Hematopoietic multipotent progenitor cell treated with erythropoietin and hydrocortisone succinate and interleukin-3 and kit ligand, for 6 days (in vitro differentiated cells): Measurements from ENCODE around the gene U2AF1L4.
A peak's percentile ranks its signal among the peaks of the same experiment; 100 is the strongest.

ENCODE experiments used
- DNase-seq: peaks from one replicate; pipeline ENCODE4 v3.0.0-alpha.2; 2015

U2AF1L4 gene

DNA sequence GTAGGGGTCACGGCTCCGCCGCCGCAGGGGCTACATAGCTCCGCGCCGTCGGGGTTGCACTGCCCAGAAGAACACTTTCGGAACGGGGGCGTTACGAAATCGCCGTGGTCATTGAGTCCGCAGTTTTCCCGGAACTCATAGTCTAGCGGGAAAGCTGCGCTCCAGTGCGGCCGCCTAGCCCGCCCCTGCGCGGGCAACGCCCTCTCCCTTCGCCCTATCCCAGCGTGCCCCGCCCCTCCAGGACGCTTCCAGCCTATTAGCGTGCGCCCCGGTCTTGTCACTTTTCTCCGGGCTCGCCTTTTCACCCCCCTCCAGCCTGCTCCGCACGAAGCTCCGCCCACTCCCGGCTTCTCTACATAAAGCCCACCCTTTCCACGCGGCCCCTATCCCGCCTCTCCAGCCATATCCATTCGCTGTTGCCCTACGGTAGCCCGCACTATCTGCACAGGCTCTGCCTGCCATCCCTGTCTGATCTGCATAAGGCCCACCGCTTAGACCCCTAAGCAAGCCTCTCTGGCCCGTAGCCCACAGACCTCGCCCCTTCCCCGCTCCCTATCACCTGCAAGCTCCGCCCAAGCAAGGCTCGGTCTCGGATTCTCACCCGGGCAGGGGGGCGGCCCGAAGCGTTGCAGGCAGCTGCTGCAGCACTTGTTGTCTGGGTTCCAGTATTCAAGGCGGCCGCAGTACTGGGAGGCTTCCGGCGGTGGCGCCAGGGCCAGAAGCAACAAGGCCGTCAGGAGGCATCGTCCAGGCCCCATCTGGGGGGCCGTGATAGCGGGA lies 4.6 kb downstream of the U2AF1L4 start:
- DNase-seq, result peak; percentile 100

DNA sequence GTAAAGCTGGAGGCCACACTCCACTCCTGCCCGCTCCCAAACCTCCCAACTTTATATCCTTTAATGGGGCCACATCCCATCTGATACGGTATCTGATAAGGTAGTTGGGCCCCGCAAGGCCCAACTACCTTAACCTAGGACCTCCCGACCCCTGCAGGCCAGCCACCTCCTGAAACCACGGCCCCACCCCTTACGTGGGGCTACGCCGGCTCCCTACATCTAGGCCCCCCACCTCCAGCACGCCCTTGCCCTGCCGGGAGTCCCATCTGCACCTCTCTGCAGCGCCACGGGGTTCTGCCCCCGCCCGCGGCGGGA lies 5.2 kb downstream of the U2AF1L4 start:
- DNase-seq, result no peak

DNA sequence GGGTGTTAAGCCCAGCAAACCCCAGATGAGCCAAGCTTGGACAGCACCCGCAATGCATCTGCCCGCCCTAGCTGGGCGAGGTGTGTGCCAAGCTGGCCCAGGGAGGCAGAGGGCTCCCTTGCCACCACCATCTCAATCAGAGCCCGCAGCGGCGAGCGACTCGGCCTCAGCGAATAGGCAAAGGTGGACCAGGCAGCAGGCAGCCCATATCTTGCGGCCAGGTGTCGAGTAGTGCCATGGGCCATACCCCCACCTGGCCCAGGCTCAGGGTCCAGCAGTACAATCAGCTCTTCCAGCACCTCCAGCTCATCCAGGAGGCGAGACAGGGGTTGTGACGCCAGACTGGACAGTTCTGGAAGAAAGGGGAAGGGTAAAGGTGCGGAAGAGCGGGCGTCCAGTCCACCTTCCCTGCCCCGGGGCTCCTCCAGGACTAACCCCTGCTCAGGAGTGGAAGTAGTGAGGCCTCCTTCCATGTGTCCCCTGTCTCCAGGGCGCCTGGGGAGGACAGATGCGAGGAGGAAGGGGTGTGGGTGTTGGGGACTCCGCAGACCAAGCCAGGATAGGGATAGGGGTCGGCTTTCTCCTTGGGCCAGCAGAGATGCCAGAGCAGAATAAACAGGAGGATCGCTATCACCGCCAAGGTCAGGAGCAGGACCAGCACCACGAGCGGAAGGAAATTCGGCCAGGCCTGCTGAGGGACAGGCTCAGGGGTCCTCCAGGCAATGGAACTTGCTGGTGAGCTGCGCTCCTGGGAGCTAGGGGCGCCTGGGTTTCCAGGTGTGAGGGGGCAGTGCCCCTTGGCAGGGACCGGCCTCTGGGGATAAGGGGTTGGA lies 5.7 kb downstream of the U2AF1L4 start:
- no peak for DNase-seq

DNA sequence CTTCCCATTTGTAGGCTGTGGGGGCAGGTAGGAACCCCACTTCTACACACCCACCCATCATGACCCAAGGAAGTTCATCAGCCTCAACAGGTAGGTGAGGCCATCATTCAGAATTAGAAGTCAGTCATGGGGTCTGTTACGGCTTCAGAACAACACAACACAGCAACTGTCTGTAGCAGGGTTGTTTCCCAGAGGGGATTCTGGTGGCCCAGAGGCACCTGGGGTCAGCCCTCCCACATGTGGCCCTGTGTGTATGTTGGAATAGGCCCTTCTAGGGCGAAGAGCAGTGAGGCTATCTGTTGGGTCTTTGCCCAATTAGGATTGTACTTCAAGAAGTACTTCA lies 6.4 kb downstream of the U2AF1L4 start:
- no peak for DNase-seq

DNA sequence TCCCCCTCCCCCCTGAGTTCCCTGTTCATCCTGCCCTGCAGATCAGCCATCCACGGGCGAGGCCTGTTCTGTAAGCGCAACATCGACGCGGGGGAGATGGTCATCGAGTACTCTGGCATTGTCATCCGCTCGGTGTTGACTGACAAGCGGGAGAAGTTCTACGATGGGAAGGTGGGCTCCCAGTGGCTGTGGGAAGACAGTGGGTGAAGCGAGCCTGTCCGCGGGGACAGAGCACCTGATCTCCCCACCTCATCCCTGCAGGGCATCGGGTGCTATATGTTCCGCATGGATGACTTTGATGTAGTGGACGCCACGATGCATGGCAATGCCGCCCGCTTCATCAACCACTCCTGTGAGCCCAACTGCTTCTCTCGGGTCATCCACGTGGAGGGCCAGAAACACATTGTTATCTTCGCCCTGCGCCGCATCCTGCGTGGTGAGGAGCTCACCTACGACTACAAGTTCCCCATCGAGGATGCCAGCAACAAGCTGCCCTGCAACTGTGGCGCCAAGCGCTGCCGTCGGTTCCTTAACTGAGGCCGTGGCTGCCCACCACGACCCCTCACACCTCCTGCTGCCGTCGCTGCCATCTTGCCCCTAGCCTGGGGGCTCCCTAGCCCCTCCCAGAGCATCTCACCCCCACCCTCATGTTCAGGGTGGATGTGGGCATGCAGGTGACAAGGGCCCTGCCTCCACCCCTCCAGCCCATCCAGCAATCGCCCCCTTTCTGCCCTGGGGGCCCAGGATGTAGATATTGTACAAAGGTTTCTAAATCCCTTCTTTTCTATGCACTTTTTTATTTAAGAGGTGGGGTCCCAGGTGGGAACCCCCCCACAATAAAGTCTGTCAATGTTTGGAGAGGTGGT lies 7.0 kb downstream of the U2AF1L4 start:
- DNase-seq, result no peak

DNA sequence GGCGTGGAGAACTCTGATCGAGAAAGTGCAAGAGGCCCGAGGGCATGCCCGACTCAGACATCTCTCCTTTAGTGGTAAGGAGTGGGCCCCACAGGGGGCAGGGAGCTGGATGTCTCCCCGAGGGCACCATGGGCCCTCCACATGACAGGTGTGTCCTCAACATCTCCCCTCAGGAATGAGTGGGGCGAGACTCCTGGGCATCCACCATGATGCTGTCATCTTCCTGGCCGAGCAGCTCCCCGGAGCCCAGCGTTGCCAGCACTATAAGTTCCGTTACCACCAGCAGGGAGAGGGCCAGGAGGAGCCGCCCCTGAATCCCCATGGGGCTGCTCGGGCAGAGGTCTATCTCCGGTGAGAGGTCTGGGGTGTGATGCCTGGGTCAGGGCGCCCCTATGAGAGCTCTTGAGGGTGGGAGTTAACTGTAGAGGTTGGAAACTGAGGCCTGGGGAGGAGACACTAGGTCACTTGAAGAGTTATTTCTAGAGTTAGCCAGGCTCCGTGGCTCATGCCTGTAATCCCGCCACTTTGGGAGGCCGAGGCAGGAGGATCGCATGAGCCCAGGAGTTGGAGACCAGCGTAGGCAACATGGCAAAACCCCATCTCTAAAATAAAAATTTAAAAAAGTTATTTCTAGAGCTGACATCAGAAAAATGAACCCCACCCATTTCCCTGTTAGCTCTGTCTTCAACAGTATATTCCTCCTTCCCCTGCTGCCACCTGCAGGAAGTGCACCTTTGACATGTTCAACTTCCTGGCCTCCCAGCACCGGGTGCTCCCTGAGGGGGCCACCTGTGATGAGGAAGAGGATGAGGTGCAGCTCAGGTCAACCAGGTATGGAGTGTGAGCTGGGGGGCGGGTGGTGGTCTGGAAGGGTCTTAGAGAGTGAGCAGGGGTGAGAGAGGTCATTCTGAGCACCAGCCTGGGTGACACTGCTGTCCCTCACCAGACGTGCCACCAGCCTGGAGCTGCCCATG lies 8.0 kb downstream of the U2AF1L4 start:
- peak; percentile 49 for DNase-seq

DNA sequence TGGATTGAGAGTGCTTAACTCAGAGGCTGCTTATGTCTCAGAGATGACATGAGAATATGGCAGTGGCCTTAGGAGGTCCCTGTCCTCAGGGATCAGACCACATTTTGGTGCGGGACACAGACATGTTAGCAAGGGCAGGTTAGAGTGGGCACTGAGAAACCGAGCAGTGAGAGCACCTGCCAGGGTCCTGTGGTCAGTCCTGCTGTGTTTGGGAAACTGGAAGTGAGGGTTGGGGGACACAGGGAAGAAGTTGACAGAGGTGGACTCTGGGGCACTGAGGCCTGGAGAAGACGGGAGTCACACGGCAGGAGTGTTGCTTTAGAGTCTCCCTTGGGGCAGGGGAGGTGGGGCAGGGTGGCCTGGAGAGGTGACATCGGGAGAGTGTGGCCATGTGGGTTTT lies 10.3 kb downstream of the U2AF1L4 start:
- no peak for DNase-seq

DNA sequence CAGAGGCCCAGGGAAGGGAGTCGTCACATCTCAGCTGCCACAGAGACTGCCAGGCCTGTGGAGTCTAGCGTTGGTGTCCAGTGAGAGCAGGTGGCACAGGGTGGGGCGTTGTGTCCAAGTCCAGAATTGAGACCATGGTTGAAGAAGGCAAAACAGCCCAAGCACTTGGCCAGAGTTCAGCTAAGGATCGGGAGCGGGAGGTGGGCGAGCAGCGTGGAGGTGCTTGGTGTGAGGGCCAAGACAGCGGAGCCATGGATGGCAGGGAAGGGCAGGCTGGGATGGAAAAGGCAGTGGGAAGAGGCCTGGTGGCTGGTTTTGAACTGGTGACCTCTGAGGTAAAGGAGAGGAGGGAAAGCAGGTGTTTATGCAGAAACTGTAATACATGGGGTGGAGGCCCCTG lies 10.9 kb downstream of the U2AF1L4 start:
- DNase-seq, result no peak

DNA sequence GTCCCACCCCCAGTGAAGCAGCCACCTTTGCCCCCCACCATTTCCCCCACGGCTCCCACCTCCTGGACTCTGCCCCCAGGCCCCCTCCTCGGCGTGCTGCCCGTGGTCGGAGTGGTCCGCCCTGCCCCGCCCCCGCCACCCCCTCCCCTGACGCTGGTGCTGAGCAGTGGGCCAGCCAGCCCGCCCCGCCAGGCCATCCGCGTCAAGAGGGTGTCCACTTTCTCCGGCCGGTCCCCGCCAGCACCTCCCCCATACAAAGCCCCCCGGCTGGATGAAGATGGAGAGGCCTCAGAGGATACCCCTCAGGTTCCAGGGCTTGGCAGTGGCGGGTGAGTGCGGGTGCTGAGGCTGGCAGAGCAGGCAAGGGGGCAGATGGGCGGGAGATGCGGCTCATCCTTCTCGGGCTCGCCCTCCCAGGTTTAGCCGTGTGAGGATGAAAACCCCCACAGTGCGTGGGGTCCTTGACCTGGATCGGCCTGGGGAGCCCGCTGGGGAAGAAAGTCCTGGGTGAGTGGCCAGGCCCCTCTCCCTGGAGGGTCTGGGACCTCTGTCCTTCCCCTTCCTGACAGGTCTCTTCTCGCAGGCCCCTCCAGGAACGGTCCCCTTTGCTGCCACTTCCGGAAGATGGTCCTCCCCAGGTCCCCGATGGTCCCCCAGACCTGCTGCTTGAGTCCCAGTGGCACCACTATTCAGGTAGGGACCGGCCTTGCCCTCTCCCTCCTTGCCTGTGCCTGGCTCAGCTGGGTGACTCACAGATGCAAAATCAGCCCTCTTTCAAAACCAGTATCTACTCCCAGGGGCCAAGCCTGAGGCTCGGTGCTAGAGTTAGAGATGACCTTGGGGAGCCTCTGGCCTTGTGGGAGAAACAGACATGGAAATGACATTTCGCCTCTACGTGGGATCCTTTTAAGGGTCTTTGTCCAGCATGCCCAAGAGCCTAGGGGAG lies 11.8 kb downstream of the U2AF1L4 start:
- no peak for DNase-seq

DNA sequence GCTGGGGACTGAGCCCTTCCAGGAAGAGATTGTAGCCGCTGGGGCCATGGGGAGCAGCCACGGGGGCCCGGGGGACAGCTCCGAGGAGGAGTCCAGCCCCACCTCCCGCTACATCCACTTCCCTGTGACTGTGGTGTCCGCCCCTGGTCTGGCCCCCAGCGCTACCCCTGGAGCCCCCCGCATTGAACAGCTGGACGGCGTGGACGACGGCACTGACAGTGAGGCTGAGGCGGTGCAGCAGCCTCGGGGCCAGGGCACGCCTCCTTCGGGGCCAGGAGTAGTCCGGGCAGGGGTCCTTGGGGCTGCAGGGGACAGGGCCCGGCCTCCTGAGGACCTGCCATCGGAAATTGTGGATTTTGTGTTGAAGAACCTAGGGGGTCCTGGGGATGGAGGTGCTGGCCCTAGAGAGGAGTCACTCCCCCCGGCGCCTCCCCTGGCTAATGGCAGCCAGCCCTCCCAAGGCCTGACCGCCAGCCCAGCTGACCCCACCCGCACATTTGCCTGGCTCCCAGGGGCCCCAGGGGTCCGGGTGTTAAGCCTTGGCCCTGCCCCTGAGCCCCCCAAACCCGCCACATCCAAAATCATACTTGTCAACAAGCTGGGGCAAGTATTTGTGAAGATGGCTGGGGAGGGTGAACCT lies 12.6 kb downstream of the U2AF1L4 start:
- DNase-seq, result no peak

DNA sequence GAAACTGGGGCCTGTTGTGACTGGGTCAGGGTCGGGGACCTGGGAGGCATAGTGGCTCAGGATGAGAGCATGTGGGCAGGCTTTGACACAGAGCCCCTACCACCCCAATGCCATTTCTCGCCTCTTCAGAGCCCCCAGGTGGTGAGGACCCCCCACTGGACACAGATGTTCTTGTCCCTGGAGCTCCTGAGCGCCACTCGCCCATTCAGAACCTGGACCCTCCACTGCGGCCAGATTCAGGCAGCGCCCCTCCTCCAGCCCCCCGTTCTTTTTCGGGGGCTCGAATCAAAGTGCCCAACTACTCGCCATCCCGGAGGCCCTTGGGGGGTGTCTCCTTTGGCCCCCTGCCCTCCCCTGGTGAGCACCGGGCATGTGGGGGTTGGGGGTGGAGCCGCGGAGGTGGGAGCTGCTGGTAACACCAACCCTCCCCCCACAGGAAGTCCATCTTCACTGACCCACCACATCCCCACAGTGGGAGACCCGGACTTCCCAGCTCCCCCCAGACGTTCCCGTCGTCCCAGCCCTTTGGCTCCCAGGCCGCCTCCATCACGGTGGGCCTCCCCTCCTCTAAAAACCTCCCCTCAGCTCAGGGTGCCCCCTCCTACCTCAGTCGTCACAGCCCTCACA lies 13.3 kb downstream of the U2AF1L4 start:
- no peak for DNase-seq

DNA sequence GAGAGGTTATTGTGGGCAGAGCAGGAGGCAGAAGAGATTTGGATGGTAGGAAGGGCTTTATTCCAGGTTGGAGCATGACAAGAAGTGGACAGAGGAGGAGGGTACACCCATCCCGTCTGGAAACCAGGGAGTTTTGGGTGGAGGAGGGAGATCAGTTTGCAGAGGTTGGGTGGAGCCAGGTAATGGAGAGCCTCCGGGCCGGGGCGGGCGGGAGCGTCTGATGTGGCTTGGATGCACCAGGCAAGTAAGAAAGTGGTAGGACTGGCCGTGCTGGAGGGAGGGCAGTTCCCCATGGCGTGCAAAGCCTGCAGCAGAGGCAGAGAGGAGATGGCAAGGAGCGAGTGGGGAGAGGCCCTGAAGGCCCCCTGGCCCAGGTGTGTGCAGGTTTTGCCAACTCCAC lies 13.9 kb downstream of the U2AF1L4 start:
- DNase-seq, result no peak

DNA sequence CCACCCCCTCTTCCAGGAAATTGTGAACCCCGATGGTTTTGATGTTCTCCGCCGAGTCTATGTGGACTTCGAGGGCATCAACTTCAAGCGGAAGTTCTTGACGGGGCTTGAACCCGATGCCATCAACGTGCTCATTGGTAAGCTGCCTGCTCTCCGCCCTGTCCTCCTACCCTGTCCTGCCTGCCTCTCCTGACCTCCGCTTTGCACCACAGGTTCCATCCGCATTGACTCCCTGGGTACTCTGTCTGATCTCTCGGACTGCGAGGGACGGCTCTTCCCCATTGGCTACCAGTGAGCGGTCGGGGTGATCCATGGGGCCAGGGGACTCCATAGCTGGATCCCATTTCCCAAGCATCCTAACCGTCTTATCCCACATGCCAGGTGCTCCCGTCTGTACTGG lies 14.9 kb downstream of the U2AF1L4 start:
- DNase-seq, result no peak

DNA sequence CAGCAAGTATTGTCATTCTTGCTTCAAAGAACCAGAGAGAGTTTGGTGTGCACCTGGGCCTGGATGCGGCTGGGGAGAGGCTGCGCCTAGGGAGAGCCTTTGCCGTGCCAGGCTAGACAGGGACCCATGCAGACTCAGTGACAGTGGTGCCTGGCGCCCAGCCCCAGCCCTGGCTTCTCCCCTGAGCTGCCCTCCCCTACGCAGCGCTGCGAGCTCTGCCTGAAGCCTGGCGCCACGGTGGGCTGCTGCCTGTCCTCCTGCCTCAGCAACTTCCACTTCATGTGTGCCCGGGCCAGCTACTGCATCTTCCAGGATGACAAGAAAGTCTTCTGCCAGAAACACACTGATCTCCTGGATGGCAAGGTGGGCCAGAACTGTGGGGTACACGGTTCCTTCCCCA lies 15.5 kb downstream of the U2AF1L4 start:
- no peak for DNase-seq

DNA sequence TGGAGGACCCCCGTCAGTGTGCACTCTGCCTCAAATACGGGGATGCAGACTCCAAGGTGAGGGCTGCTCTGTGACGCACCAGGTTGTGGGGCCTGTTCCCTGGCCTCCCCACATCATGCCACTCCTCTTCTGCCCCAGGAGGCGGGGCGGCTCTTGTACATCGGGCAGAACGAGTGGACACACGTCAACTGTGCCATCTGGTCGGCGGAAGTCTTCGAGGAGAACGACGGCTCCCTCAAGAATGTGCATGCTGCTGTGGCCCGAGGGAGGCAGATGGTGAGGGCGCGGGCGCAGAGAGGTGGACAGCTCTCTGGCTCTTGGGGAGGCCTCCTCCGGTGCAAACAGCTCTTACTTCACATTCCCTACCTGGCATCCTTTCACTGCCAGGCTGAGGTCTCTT lies 16.2 kb downstream of the U2AF1L4 start:
- no peak for DNase-seq

DNA sequence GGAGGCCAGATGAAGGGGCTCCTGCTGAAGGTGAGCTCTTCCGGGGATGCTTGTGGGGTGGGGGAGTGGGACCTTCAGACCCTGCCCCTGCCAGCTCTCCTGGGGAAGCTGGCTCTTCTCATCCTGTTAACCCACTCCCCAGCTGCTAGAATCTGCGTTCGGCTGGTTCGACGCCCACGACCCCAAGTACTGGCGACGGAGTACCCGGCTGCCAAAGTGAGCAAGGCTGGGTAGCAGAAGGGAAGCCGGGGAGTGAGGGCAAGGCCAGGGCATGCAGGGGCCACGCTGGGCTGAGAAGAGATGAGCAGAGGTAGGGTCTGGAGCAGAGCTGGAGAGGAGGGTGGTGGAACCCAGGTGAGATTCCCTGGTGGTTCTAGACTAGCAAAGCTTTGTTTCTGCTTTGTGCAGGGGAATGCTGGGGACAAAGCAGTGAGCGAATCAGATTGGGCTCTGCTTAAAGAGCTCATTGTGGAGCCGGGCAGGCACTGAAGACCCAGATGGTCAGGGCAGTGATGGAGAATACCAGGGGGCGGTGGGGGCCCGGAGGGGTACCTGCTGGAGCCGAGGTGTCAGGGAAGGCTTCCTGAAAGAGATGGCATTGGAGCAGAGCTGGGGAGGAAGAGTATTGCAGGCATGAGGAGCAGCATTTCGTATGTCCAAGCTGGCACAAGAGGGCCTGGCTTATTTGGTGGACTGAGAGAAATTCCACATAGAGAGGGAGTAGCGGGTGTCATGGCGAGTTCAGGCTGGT lies 17.1 kb downstream of the U2AF1L4 start:
- DNase-seq, result no peak

DNA sequence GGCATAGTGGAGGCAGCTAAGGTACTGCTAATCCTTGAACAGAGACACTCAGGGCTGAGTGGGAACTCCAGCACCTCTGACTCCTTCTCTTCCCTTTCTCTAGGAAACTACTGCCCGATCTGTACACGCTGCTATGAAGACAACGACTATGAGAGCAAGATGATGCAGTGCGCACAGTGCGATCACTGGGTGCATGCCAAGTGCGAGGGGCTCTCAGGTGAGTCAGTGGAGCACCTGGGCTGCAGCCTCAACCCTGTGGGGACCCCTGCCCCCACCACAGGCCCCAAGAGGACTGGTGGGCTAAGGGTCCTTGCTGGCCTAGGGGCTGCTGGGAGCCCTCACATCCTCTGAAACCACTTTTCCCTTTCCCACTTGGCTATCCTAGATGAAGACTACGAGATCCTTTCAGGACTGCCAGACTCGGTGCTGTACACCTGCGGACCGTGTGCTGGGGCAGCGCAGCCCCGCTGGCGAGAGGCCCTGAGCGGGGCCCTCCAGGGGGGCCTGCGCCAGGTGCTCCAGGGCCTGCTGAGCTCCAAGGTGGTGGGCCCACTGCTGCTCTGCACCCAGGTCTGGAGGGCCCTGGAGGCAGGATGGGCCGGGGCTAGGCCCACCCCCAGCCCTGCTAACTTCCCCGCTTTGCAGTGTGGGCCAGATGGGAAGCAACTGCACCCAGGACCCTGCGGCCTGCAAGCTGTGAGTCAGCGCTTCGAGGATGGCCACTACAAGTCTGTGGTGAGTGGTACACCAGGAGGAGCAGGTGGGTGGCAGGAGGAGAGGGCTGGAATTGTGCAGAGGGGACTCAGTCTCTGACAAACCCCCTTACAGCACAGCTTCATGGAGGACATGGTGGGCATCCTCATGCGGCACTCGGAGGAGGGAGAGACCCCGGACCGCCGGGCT lies 17.9 kb downstream of the U2AF1L4 start:
- DNase-seq, result no peak

DNA sequence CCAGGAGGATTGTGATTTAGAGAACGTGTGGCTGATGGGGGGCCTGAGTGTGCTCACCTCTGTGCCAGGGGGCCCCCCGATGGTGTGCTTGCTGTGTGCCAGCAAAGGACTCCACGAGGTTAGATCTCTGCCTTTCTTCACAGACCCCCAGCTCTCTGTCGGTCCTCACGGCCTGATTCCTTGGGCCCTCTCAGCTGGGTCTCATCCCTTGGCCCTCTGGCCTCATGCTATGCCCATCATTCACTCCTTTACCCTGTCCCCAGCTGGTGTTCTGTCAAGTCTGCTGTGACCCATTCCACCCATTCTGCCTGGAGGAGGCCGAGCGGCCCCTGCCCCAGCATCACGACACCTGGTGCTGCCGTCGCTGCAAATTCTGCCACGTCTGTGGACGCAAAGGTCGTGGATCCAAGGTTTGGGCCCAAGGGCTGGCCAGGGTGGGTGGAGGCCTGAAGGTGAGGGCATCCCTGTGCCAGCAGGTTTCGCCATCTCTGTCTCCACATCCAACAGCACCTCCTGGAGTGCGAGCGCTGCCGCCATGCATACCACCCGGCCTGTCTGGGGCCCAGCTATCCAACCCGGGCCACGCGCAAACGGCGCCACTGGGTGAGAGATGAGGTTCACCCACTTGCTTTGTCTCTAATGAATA lies 19.9 kb downstream of the U2AF1L4 start:
- no peak for DNase-seq
